ENCODE measurements around the gene KIF1C.

- TF ChIP-seq CTCF (IDR thresholded peaks at IDR 0.05) = no peak
- no peak for TF ChIP-seq POLR2AphosphoS5 (IDR thresholded peaks at IDR 0.05)
Measured at GRCh38 chr17:4998732-4999429, 1.1 kb downstream of the KIF1C start.
